ENCODE results near the gene NTN5.

The NTN5 gene

DNA sequence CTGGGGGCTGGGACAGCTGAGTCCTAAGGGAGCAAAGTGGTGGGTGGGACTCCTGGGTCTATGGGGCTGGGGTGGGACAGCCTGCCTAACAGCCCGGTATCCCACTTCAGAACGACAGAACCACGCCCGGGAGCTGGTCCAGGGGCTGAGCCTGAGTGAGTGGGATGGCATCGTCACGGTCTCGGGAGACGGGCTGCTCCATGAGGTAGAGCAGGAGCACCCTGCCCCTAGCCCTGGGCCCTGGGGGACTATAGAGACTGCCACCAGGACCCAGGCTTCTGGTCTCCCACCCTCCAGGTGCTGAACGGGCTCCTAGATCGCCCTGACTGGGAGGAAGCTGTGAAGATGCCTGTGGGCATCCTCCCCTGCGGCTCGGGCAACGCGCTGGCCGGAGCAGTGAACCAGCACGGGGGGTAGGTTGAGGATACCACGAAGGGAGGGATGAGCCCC is 44.9 kb downstream of the NTN5 start:
- DNase-seq: no peak

DNA sequence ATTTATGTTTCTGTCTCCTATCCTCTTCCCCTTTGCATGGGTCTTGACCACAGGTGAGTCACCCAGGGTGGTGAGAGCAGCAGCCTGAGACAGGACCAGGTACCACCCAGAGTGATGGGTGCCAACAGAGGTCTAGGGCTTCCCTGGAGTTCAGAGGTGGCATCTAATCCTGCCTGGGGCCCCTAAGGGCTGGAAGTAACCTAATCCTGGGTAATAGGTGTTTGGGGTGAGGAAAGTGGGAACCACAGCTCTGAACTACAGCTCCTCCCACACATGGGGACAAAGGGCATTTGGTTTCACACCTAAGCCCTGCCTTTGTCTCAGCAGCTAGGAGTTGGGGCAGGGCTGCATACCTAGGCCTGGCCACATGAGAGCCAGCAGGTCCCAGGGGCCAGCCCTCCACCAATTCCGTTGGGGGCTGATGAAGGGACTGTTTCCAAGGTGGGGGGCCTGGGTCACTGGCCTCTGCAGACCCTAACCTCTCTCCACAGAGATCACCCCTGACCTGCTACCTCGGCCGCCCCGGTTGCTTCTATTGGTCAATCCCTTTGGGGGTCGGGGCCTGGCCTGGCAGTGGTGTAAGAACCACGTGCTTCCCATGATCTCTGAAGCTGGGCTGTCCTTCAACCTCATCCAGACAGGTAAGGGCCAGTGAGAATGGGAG is 45.5 kb downstream of the NTN5 start:
- DNase-seq: no peak

DNA sequence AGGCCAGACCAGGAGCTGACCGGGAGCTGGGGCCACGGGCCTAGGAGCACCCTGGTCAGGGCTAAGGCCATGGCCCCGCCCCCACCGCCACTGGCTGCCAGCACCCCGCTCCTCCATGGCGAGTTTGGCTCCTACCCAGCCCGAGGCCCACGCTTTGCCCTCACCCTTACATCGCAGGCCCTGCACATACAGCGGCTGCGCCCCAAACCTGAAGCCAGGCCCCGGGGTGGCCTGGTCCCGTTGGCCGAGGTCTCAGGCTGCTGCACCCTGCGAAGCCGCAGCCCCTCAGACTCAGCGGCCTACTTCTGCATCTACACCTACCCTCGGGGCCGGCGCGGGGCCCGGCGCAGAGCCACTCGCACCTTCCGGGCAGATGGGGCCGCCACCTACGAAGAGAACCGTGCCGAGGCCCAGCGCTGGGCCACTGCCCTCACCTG is 46.9 kb downstream of the NTN5 start:
- DNase-seq: no peak

DNA sequence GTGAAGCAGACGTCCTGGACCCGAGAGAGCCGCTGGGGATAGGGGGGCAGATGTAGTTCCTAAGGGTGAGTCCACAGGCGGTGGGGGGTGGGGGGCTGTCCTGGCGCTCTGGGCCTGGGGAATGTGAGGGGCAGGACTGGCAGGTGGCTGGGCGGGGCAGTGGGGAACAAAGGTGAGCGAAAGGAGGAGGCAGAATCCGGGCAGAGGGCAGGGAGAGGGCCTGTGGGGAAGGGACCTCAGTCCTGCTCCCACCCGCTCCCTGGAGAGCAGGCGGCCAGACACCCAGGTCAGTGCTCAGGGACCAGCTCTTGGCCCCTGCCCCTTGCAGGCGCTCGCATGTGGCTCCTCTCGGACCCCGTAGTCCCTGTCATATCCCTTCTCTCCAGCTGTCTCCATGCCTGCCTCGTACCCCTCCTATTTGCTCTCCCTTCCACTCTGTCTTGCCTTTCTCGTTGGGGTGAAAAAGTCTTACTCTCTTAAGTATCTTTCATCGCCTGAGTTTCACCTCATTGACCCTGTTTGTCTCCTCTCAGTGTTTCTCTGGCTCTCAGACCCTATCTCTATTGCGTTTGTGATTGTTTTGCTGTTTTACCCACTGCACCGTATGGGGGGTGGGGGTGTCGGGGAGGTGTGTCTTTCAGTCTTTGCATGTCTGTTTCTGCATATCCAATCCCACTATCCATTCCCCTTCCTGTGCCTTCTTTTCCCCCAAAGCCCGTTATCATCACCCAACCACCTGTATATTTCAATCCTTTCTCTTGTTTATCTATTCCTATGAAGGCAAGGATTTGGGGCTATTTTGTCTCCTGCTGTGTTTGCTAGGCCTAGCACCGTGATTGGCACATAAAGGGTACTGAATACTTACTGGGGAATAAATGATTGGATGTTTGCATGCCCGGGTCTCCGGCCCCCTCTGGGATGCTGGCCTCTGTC is 47.8 kb downstream of the NTN5 start:
- no peak for DNase-seq

DNA sequence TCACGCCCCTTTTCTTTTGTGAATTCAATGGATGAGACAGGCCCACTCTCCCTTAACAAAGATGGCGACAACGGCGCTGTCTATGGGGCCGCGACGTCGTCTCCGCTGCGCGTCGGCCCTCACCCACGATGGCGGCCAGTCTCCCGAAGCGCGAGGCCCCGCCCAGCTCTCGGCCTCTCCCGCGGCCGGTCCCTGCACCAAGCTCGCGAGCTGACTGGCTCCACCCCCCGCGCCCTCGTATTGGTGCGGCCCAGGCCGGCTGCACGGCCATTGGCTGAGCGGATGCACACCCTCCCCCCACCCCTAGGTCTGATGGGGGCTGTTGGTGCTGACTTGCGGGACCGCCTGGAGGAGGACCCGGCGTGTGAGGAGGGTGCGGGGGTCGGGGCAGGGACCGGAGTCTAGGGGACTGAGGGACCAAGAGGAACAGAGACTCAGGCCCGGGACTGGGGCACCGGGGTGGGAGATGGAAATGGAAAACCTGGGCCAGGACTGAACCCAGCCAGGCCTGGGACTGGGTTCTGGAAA is 48.7 kb downstream of the NTN5 start:
- peak; percentile 95 for DNase-seq

- DNase-seq: no peak
Measured at GRCh38 chr19:48623556-48624066, 49.2 kb downstream of the NTN5 start.

- DNase-seq: no peak
Measured at GRCh38 chr19:48619692-48620585, 52.9 kb downstream of the NTN5 start.

GRCh38 chr19:48618916-48619691 is 53.7 kb downstream of the NTN5 start, which contains the start of the genes RPL18 and SPHK2:
RPL18 (minus strand) TSS chr19:48619178; CDS start chr19:48619143, 35 bp downstream.
SPHK2 (plus strand) TSS chr19:48619506; CDS start chr19:48620515, 1,009 bp downstream.
- DNase-seq: peak; percentile 98

DNA sequence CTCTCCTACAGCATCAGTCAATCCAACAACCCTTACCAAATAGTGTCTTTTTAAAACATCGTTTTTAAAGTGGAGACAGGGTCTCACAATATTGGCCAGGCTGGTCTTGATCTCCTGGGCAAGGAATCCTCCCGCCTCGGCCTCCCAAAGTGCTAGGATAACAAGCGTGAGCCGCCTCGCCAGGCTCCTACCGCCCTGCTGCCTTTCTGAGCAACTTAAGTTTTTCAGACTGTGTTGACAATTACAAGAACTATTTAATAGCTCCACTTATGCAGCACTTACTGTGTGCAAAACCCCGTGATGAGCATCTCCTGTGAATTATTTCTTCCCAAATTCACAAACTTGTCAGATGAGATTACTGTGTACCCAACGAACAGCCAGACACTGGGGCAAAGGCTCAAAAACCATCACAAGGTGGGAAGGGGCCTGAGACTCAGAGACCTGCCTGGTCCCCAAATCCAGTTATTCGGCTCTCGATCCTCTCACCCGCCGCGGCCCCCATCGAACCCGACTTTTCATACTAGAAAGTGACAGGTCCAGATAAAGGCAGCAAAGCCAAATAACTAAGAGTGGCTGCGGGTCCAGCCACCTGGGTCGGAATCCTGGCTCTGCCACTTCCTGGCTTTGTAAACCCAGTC is 54.4 kb downstream of the NTN5 start:
- no peak for DNase-seq

DNA sequence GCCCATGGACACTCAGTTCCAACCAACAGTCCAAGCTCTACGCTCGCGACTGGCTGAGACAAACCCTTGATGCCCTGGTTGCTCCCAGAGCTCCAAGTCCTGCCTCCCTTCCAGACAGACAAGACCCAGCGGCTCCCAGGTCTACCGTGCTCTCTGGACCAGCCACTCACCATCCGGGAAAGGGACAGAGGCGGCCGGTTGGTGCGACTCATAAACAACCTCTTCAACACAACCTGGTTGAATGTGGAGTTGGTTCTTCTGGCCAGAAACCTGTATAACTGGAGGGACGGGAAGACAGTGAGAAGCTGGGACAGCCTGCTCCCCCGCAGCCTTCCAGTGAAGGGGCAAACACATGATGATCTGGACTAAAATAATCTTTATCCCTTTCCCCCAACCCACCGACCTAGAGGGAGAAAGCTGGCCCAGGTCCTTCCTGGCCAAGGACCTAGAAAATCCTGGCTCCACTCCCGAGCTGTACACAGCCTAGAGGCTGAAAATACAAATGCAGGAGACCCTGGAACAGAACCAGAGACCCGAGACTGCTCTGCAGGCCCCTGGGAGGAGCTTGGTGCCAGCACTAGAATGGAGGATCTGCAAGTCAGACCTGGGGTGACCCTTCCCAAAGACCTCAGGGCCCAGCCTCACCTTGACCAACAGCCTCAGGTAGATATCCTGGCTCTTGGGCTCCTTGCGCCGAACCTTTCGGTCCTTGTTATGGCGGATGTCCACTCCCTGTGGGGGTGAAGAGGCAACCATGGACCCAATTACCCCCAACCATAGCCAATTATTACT is 55.5 kb downstream of the NTN5 start:
- no peak for DNase-seq

DNA sequence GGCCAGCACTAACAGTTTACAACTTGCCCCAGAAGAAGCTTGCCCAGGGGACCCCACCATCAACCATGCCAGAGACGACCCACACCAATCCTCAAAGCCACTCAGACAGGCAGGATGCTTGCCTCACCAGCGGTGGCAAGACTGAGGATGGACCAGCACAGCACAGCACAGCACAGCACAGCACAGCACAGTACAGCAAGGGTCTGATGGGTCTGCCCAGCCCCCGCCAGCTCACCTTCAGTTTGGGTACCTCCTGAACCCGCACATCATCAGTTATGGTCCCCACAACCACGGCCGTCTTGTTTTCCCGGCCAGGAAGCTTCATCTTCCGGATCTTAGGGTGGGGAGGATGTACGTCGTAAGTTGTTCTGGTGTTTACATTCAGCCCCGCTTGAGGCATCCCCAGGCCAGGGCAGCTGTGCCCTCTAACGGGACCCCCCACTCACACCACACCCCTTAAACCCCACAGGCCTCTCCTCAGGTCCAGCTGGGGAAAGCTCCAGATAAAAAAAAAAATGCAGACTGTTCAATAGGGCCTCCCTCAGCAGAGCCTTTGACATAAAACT is 56.2 kb downstream of the NTN5 start:
- DNase-seq: no peak

- no peak for DNase-seq
Measured at GRCh38 chr19:48616041-48616436, 56.8 kb downstream of the NTN5 start.

- DNase-seq: no peak
Measured at GRCh38 chr19:48615231-48616040, 57.4 kb downstream of the NTN5 start.

- DNase-seq: no peak
Measured at GRCh38 chr19:48614436-48615230, 58.2 kb downstream of the NTN5 start, which contains the start of gene FAM83E. FAM83E (minus strand) TSS chr19:48615076; CDS start chr19:48613372, 1,704 bp downstream.

DNA sequence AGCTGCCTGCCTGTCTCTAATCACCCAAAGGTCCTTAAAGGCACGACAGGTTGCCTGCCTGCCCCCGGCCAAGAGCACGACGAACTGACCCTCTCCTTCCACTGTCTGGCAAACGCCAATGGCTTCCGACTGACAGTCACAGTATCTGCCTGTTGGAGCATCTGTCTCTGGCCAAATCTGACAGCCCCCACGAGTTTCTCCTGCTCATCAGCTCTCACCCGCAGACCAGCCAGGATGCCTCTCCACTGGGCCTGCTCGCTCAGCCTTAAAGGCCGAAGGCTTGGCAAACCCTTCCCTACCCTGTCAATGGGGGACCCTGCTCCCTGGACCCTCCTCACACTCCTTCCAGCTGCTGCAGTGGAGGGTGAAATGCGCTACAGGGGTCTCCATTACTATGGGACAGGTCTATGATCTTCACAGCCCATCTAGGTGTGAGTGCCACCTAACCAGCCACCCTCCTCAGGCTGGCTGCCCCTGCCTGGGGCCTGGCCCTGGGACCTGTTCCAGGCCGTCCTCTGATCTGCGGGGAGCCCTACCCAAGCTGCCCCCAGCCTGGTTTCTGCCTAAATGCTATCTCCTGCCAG is 58.9 kb downstream of the NTN5 start:
- no peak for DNase-seq

DNA sequence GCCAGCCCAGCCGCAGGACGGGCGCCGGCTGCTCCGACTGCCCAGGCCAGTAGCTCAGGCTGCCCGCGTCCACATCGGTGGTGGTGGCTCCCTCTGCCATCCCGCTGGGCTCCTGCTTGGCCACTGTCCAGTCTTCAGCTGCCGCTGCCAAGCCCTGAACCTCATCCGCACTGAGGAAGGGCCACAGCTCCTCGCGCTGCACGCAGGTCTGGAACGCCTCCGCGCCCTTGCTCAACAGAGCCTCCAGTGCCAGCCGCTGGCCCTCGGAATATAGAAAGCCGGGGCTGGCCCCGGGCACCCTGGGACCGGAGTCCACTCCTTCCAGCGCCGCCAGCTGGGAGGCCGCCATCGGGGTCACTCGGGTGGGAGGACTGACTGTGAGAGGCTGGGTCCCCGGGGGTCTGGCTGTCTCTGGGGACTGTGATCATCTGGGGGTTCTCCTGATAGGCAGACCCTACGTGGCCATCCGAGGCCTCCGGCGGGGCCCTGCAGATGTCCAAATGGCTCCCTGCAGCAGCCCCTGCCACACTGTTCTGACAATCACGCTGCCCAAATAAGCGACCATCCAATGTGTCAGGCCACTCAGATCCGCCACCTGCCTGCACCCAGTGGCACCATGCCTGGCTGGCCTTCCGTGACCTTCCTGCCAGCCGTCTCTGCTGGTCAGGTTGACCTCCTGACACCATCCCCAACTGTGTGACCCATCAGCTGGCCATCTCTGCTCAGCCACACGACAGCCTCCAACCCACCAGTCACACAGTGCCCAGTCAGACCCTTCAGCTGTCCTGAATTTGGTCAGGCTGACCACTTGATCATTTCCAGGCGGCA is 59.6 kb downstream of the NTN5 start:
- DNase-seq: no peak
